Gastrocnemius medialis (tissue), 4 donors: ENCODE measurements around the gene CORO6.

Source experiments
- POLR2A ChIP-seq, 2 donors: fragments of 450-650 bp; IDR thresholded peaks; one replicate each; pipeline ENCODE4 v1.6.1; 2017; ENCODE audit warnings: antibody characterized with exemption in 2 of 2, mild to moderate bottlenecking in 2 of 2, moderate library complexity in 2 of 2
- TF ChIP-seq, protein P1 (sequence below), 5 experiments: fragments of 450-650 bp in 3 of 5; fragments of 200-600 bp in 2 of 5; sonication (generic) in 2 of 5; IDR thresholded peaks in 4 of 5; conservative IDR thresholded peaks in 1 of 5; 1 replicate in 4 of 5; 2 replicates in 1 of 5; pipeline ENCODE4 v1.5.1; 2016 to 2019; ENCODE audit warnings: antibody characterized with exemption in 5 of 5, mild to moderate bottlenecking in 3 of 5, moderate library complexity in 3 of 5

DNA sequence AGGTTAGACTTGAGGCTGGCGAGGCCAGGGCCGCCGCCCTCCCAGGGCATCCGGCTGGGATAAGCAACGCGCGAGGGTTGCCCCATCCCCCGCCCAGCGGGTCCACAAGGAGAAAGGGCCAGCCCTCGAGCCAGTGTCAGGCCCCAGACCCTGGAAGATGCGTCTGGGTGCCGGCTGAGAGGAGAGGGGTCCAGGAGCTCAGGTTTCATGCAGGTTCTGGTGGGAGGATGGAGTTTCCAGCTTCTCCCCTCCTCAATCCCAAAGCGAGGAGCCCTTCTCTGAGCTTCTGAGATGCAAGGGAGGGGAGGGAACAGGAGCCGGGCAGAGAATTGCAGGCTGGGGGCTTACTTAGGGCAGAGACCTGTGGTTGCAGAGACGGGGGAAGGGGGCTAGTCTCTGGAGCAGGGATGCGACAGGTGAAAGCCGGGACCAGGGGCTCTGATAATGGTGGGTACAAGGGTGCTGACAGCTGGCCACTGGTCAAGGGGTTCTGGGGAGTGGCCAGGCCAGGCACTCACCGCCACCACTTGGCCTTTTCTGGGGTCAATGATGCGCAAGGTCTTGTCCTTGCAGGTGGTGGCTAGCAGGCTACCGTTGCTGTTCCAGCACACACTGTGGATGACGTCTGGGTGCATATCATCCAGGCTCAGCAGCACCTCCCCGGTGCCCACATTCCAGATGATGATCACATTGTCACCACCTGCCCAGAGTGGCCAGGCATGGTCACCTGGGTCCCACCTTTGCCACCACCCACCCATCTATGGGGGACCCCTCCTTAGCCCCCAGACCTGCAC is 4.2 kb downstream of the CORO6 start:
- TF ChIP-seq, protein P1, sequence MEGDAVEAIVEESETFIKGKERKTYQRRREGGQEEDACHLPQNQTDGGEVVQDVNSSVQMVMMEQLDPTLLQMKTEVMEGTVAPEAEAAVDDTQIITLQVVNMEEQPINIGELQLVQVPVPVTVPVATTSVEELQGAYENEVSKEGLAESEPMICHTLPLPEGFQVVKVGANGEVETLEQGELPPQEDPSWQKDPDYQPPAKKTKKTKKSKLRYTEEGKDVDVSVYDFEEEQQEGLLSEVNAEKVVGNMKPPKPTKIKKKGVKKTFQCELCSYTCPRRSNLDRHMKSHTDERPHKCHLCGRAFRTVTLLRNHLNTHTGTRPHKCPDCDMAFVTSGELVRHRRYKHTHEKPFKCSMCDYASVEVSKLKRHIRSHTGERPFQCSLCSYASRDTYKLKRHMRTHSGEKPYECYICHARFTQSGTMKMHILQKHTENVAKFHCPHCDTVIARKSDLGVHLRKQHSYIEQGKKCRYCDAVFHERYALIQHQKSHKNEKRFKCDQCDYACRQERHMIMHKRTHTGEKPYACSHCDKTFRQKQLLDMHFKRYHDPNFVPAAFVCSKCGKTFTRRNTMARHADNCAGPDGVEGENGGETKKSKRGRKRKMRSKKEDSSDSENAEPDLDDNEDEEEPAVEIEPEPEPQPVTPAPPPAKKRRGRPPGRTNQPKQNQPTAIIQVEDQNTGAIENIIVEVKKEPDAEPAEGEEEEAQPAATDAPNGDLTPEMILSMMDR (IDR thresholded peaks at IDR 0.05 in 4 of 5, conservative IDR thresholded peaks at IDR 0.05 in 1 of 5) = no peak
- no peak for TF ChIP-seq POLR2A (IDR thresholded peaks at IDR 0.05)
